H1 (cell line): ENCODE data around the gene ARHGAP22.
"Not testable (repeated sequence)": the region's sequence is repeated elsewhere in the genome, so short reads cannot be mapped to it uniquely, and the experiment has no call there.

ENCODE experiments used
- CEBPB ChIP-seq: IDR thresholded peaks from 2 replicates; pipeline ENCODE4 v1.6.1; 2012; ENCODE audit warnings: low read depth, low read length
- EP300 ChIP-seq, 2 experiments: IDR thresholded peaks; 1 replicate in 1 of 2; 2 replicates in 1 of 2; pipeline ENCODE4 v1.6.1; 2011 to 2012; ENCODE audit warnings: low read depth in 2 of 2, low read length in 2 of 2, mild to moderate bottlenecking in 2 of 2, borderline replicate concordance in 1 of 2, inconsistent platforms in 1 of 2, moderate library complexity in 1 of 2
- POLR2A ChIP-seq, 2 experiments: IDR thresholded peaks; 1 replicate in 1 of 2; 2 replicates in 1 of 2; pipeline ENCODE4 v1.6.1; 2011; ENCODE audit warnings: low read depth in 2 of 2, low read length in 2 of 2, mild to moderate bottlenecking in 2 of 2; ENCODE audit errors: control extremely low read depth in 1 of 2
- RAD21 ChIP-seq, 2 experiments: IDR thresholded peaks in 1 of 2; conservative IDR thresholded peaks in 1 of 2; 2 replicates each; pipeline ENCODE4 v1.6.1; 2011; ENCODE audit warnings: low read depth in 2 of 2, low read length in 2 of 2, improper control_type of control experiment in 1 of 2, inconsistent platforms in 1 of 2, mild to moderate bottlenecking in 1 of 2, moderate library complexity in 1 of 2
- SUZ12 ChIP-seq: fragments of 200-600 bp; sonication (generic); IDR thresholded peaks from 2 replicates; pipeline ENCODE4 v1.6.1; 2012; ENCODE audit warnings: mild to moderate bottlenecking, inconsistent platforms, low read length, moderate library complexity, mixed read lengths
- TEAD4 ChIP-seq: IDR thresholded peaks from 2 replicates; pipeline ENCODE4 v1.6.1; 2012; ENCODE audit warnings: low read depth, low read length, inconsistent platforms, mixed read lengths
- TF ChIP-seq, protein P1 (sequence below), 3 experiments: IDR thresholded peaks; 1 replicate in 2 of 3; 2 replicates in 1 of 3; pipeline versions ENCODE4 v1.5.1 to v1.6.1; 2011; ENCODE audit warnings: low read length in 3 of 3, mild to moderate bottlenecking in 3 of 3, inconsistent platforms in 2 of 3, low read depth in 1 of 3, moderate library complexity in 1 of 3; ENCODE audit not compliant: insufficient read depth in 1 of 3; ENCODE audit errors: control extremely low read depth in 1 of 3
- TF ChIP-seq, protein P2 (sequence below): IDR thresholded peaks from 2 replicates; pipeline ENCODE4 v1.6.1; 2011; ENCODE audit warnings: low read length, improper control_type of control experiment

DNA sequence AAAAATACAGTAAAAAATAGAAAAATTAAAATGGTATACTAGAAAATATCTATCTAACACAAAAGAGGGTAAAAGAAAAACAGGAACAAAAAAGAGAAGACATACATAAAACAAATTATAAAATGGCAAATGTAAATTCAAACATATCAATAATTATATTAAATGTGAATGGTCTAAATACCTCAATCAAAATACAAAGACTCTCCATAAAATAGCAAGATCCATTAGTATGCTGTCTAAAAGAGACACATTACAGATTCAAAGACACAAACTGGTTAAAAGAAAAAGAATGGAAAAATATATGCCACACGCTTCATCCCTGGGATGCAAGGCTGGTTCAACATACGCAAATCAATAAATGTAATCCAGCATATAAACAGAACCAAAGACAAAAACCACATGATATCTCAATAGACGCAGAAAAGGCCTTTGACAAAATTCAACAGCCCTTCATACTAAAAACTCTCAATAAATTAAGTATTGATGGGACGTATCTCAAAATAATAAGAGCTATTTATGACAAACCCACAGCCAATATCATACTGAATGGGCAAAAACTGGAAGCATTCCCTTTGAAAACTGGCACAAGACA, 36.3 kb upstream of the ARHGAP22 start:
- TF ChIP-seq, protein P1, sequence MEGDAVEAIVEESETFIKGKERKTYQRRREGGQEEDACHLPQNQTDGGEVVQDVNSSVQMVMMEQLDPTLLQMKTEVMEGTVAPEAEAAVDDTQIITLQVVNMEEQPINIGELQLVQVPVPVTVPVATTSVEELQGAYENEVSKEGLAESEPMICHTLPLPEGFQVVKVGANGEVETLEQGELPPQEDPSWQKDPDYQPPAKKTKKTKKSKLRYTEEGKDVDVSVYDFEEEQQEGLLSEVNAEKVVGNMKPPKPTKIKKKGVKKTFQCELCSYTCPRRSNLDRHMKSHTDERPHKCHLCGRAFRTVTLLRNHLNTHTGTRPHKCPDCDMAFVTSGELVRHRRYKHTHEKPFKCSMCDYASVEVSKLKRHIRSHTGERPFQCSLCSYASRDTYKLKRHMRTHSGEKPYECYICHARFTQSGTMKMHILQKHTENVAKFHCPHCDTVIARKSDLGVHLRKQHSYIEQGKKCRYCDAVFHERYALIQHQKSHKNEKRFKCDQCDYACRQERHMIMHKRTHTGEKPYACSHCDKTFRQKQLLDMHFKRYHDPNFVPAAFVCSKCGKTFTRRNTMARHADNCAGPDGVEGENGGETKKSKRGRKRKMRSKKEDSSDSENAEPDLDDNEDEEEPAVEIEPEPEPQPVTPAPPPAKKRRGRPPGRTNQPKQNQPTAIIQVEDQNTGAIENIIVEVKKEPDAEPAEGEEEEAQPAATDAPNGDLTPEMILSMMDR (IDR thresholded peaks at IDR 0.05; ENCODE audit: control extremely low read depth in 1 of 3, insufficient read depth in 1 of 3, low read depth in 1 of 3, low read length in 3 of 3) = not testable (repeated sequence)
- TF ChIP-seq POLR2A (IDR thresholded peaks at IDR 0.05; ENCODE audit: control extremely low read depth in 1 of 2, low read depth in 2 of 2, low read length in 2 of 2); EP300 (IDR thresholded peaks at IDR 0.05; ENCODE audit: borderline replicate concordance in 1 of 2, low read depth in 2 of 2, low read length in 2 of 2); RAD21 (IDR thresholded peaks at IDR 0.05 in 1 of 2, conservative IDR thresholded peaks at IDR 0.05 in 1 of 2; ENCODE audit: low read depth in 2 of 2, low read length in 2 of 2); SUZ12; TEAD4; CEBPB: not testable (repeated sequence)
- TF ChIP-seq, protein P2, sequence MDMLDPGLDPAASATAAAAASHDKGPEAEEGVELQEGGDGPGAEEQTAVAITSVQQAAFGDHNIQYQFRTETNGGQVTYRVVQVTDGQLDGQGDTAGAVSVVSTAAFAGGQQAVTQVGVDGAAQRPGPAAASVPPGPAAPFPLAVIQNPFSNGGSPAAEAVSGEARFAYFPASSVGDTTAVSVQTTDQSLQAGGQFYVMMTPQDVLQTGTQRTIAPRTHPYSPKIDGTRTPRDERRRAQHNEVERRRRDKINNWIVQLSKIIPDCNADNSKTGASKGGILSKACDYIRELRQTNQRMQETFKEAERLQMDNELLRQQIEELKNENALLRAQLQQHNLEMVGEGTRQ = not testable (repeated sequence)
